ENCODE results near the gene PACRG. TPM values are rescaled to one million over a fixed set of nuclear protein-coding genes. Genes with fewer than 3 reads are reported as not detected.

Gene PACRG
- polyA plus RNA-seq, 3 donors = not detected

GRCh38 chr6:162728197-162728596 is 423 bp downstream of the PACRG start:
- peak overlapping the region; percentile 92 for H2AFZ ChIP-seq (ENCODE audit: insufficient read depth, low read depth, low read length, poor library complexity, severe bottlenecking)

GRCh38 chr6:162728706-162729105 is 932 bp downstream of the PACRG start:
- H3K4me1 ChIP-seq (ENCODE audit: control insufficient read depth in 1 of 2, insufficient read depth in 2 of 2, low read length in 2 of 2) = peaks cover 14 to 21% of the 10 kb centered on the region in 2 donors
- H3K9ac ChIP-seq (ENCODE audit: insufficient read depth, low read length, poor library complexity, severe bottlenecking) = no peak overlapping the region
- H3K9me3 ChIP-seq (replicated peaks in 1 of 2; ENCODE audit: control insufficient read depth in 1 of 2, insufficient read depth in 1 of 2, low read length in 2 of 2) = peaks cover 0 to 3% of the 10 kb centered on the region in 2 donors
- no peak for TF ChIP-seq CTCF (IDR thresholded peaks at IDR 0.05)
- H3K4me3 ChIP-seq (replicated peaks in 1 of 3; ENCODE audit: low read depth in 2 of 3, low read length in 3 of 3) = no peak overlapping the region
- Mint-ChIP-seq H3K9me3 (peaks cover 0 to 6% (median 4%) of the 10 kb centered on the region in 7 donors), H3K4me1 (peaks cover 17% of the 10 kb centered on the region), H3K27ac (peak overlapping the region in 4 of 7 donors; percentile 79 to 88 (median 87)), H3K27me3 (ENCODE audit: low read depth in 3 of 3) (peaks cover 5 to 9% (median 7%) of the 10 kb centered on the region in 3 donors), H3K36me3 (no peaks in the 10 kb centered on the region), H3K4me3 (no peak overlapping the region)
- H3K27me3 ChIP-seq (ENCODE audit: control insufficient read depth in 2 of 2, insufficient read depth in 2 of 2, low read length in 2 of 2) = no peaks in the 10 kb centered on the region
- no peak for DNase-seq
- intact Hi-C loops (cut with micrococcal nuclease) = no loop called here
- H3K79me2 ChIP-seq (ENCODE audit: insufficient read depth, low read length) = no peaks in the 10 kb centered on the region
- H2AFZ ChIP-seq (ENCODE audit: insufficient read depth, low read depth, low read length, poor library complexity, severe bottlenecking) = peak overlapping the region; percentile 92
- no peak overlapping the region for H3K27ac ChIP-seq (ENCODE audit: low read depth in 1 of 2, low read length in 2 of 2)
- H3K36me3 ChIP-seq (replicated peaks in 1 of 2; ENCODE audit: control insufficient read depth in 1 of 2, insufficient read depth in 2 of 2, low read length in 2 of 2) = no peaks in the 10 kb centered on the region
- H4K20me1 ChIP-seq (ENCODE audit: insufficient read depth, low read length) = no peaks in the 10 kb centered on the region
- H3K4me2 ChIP-seq (replicated peaks; ENCODE audit: extremely low read depth, low read length, poor library complexity, severe bottlenecking) = no peak overlapping the region
- WGBS (ENCODE audit: insufficient coverage) = 100% methylated on average over 1 of the region's 1 CpG

More at GRCh38 chr6:162728197-162728596, 423 bp downstream of the PACRG start:
- DNase-seq = peak in 1 of 3 donors; percentile 6
- WGBS (ENCODE audit: insufficient coverage) = 81% methylated on average over 6 of the region's 7 CpGs
- H3K27ac ChIP-seq (ENCODE audit: low read depth in 1 of 2, low read length in 2 of 2) = peak overlapping the region in 1 of 2 donors; percentile 69
- no peaks in the 10 kb centered on the region for H4K20me1 ChIP-seq (ENCODE audit: insufficient read depth, low read length)
- H3K4me2 ChIP-seq (replicated peaks; ENCODE audit: extremely low read depth, low read length, poor library complexity, severe bottlenecking) = peak overlapping the region; percentile 92
- H3K9ac ChIP-seq (ENCODE audit: insufficient read depth, low read length, poor library complexity, severe bottlenecking) = peak overlapping the region; percentile 85
- H3K4me3 Mint-ChIP-seq = peak overlapping the region; percentile 92 to 95
- peaks cover 10 to 17% of the 10 kb centered on the region in 2 donors for H3K4me1 ChIP-seq (ENCODE audit: control insufficient read depth in 1 of 2, insufficient read depth in 2 of 2, low read length in 2 of 2)
- H3K36me3 Mint-ChIP-seq = no peaks in the 10 kb centered on the region
- H3K27me3 Mint-ChIP-seq (ENCODE audit: low read depth in 3 of 3) = peaks cover 5 to 9% (median 7%) of the 10 kb centered on the region in 3 donors
- H3K27ac Mint-ChIP-seq = peak overlapping the region in 6 of 7 donors; percentile 79 to 88 (median 86)
- peaks cover 12% of the 10 kb centered on the region for H3K4me1 Mint-ChIP-seq
- H3K4me3 ChIP-seq (replicated peaks in 1 of 3; ENCODE audit: low read depth in 2 of 3, low read length in 3 of 3) = peak overlapping the region in 2 of 3 experiments; percentile 61 to 91
- H3K9me3 Mint-ChIP-seq = peaks cover 0 to 2% (median 0%) of the 10 kb centered on the region in 7 donors
- no peaks in the 10 kb centered on the region for H3K36me3 ChIP-seq (replicated peaks in 1 of 2; ENCODE audit: control insufficient read depth in 1 of 2, insufficient read depth in 2 of 2, low read length in 2 of 2)
- H3K27me3 ChIP-seq (ENCODE audit: control insufficient read depth in 2 of 2, insufficient read depth in 2 of 2, low read length in 2 of 2) = no peaks in the 10 kb centered on the region
- H3K79me2 ChIP-seq (ENCODE audit: insufficient read depth, low read length) = no peaks in the 10 kb centered on the region
- no peaks in the 10 kb centered on the region for H3K9me3 ChIP-seq (replicated peaks in 1 of 2; ENCODE audit: control insufficient read depth in 1 of 2, insufficient read depth in 1 of 2, low read length in 2 of 2)
- intact Hi-C loops (cut with micrococcal nuclease) = no loop called here
- no peak for TF ChIP-seq CTCF (IDR thresholded peaks at IDR 0.05)
